Measurements from ENCODE around the gene SHB. TPM values are rescaled to one million over a fixed set of nuclear protein-coding genes. Genes with fewer than 3 reads are reported as not detected.

The SHB gene
- total RNA-seq, 1 experiment from 2014 or later, result 28.7 TPM

DNA sequence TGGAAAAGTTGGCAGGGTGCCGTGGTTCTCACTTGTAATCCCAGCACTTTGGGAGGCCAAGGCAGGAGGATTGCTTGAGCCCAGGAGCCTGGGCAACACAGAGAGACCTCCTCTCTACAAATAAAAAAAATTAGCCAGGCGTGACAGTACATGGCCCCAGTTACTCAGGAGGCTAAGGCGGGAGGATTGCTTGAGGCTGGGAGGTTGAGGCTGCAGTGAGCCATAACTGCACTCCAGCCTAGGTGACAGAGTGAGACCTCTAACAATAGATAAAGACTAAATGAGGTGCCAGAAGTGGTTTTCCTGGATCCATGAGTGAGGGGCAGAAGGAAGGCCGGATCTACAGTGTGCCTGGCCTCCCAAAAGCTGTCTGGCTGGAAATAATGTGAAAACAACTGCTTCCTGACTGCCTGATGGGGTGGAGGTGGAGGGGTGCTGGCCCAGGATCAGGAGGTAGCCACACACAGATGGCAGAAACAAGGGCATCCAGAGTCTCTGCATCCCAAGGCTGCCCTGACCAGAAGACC is 4.1 kb downstream of the SHB start:
- Histone ChIP-seq H3K9ac (ENCODE audit: low read length) (no peak overlapping the region), H3K4me1 (ENCODE audit: control insufficient read depth in 1 of 2, insufficient read depth in 2 of 2, low read length in 2 of 2) (peaks cover 48 to 62% of the 10 kb centered on the region in 2 experiments), H3K27ac (ENCODE audit: low read depth, low read length) (no peak overlapping the region), H2AFZ (ENCODE audit: low read depth, low read length, poor library complexity, severe bottlenecking) (no peak overlapping the region), H3K79me2 (ENCODE audit: insufficient read depth, low read length) (peaks cover 85% of the 10 kb centered on the region), H3K27me3 (ENCODE audit: insufficient read depth, low read length) (no peaks in the 10 kb centered on the region), H3K4me3 (replicated peaks in 1 of 2; ENCODE audit: low read depth in 1 of 2, low read length in 2 of 2) (no peak overlapping the region), H3K36me3 (ENCODE audit: control insufficient read depth in 1 of 2, insufficient read depth in 2 of 2, low read length in 2 of 2) (peaks cover 0 to 5% of the 10 kb centered on the region in 2 experiments; a peak in 1 of 4 replicates), H3K9me3 (ENCODE audit: control insufficient read depth in 1 of 2, insufficient read depth in 1 of 2, low read depth in 1 of 2, low read length in 2 of 2) (no peaks in the 10 kb centered on the region), H3K9me2 (ENCODE audit: insufficient read depth) (no peaks in the 10 kb centered on the region), H4K20me1 (ENCODE audit: insufficient read depth) (peaks cover 19% of the 10 kb centered on the region; the same call in 1 of the 2 replicates), H3K4me2 (ENCODE audit: low read length) (peak overlapping the region; percentile 41)
- DNase-seq (ENCODE audit: low read depth, low spot score), result no peak
- ATAC-seq, result no peak
- ChIA-PET CTCF (no interaction called here), RAD21 (ENCODE audit: low non-redundant PET in 1 of 2, low total read pairs in 2 of 2, uncharacterized antibody in 2 of 2, unreplicated experiment in 2 of 2) (no interaction called here), POLR2A (no interaction called here)
- TF ChIP-seq FOSL1 (IDR thresholded peaks at IDR 0.05; ENCODE audit: low read depth), result no peak
- TF ChIP-seq POLR2AphosphoS5 (IDR thresholded peaks at IDR 0.05; ENCODE audit: low read depth, low read length), result no peak
- TF ChIP-seq, protein P1, sequence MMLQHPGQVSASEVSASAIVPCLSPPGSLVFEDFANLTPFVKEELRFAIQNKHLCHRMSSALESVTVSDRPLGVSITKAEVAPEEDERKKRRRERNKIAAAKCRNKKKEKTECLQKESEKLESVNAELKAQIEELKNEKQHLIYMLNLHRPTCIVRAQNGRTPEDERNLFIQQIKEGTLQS (IDR thresholded peaks at IDR 0.05), result no peak
- TF ChIP-seq SP1 (IDR thresholded peaks at IDR 0.05; ENCODE audit: low read depth), result no peak
- TF ChIP-seq ZFX (IDR thresholded peaks at IDR 0.05), result no peak
- TF ChIP-seq CEBPB (IDR thresholded peaks at IDR 0.05; ENCODE audit: low read depth), result no peak
- no peak for TF ChIP-seq SIN3A (IDR thresholded peaks at IDR 0.05; ENCODE audit: low read depth)
- no peak for TF ChIP-seq MAX (IDR thresholded peaks at IDR 0.05)
- TF ChIP-seq JUND (IDR thresholded peaks at IDR 0.05), result no peak
- TF ChIP-seq, protein P2, sequence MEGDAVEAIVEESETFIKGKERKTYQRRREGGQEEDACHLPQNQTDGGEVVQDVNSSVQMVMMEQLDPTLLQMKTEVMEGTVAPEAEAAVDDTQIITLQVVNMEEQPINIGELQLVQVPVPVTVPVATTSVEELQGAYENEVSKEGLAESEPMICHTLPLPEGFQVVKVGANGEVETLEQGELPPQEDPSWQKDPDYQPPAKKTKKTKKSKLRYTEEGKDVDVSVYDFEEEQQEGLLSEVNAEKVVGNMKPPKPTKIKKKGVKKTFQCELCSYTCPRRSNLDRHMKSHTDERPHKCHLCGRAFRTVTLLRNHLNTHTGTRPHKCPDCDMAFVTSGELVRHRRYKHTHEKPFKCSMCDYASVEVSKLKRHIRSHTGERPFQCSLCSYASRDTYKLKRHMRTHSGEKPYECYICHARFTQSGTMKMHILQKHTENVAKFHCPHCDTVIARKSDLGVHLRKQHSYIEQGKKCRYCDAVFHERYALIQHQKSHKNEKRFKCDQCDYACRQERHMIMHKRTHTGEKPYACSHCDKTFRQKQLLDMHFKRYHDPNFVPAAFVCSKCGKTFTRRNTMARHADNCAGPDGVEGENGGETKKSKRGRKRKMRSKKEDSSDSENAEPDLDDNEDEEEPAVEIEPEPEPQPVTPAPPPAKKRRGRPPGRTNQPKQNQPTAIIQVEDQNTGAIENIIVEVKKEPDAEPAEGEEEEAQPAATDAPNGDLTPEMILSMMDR (IDR thresholded peaks at IDR 0.05 in 2 of 3, conservative IDR thresholded peaks at IDR 0.05 in 1 of 3; ENCODE audit: borderline replicate concordance in 1 of 3, insufficient read depth in 1 of 3, low read depth in 2 of 3, low read length in 2 of 3), result no peak
- no peak for TF ChIP-seq RAD21 (IDR thresholded peaks at IDR 0.05; ENCODE audit: low read depth)
- no peak for TF ChIP-seq EGR1 (IDR thresholded peaks at IDR 0.05; ENCODE audit: low read depth)
- TF ChIP-seq ZBTB33 (IDR thresholded peaks at IDR 0.05; ENCODE audit: extremely low read depth, insufficient replicate concordance, low read length), result no peak
- no peak for TF ChIP-seq YY1 (IDR thresholded peaks at IDR 0.05; ENCODE audit: extremely low read depth, insufficient replicate concordance, low read depth, low read length)
- no peak for TF ChIP-seq POLR2A (IDR thresholded peaks at IDR 0.05; ENCODE audit: borderline replicate concordance, extremely low read depth, insufficient read depth, insufficient read length)
- TF ChIP-seq ZNF274 (IDR thresholded peaks at IDR 0.05; ENCODE audit: low read depth, low read length), result no peak
- no peak for TF ChIP-seq EZH2 (IDR thresholded peaks at IDR 0.05)
- no peak for TF ChIP-seq REST (IDR thresholded peaks at IDR 0.05; ENCODE audit: low read depth)
- intact Hi-C loops (cut with micrococcal nuclease), result loop anchor here (5.0 to 10.0 kb wide), 2 partner anchors 50 to 113 kb away; no protein-coding TSS in a partner anchor
- BruUV-seq (replicated peaks), result no TSS peak
